Nephron progenitor cell (in vitro differentiated cells): ENCODE measurements around the gene ADCY3.

Source experiments
- DNase-seq: peaks from one replicate; pipeline ENCODE4 v3.0.0; 2021
- H3K27ac Mint-ChIP-seq: 2 replicates; pipeline ENCODE4 v1.8.0; 2021; ENCODE audit warnings: mild to moderate bottlenecking, moderate library complexity, mixed read lengths
- H3K27me3 Mint-ChIP-seq: 2 replicates; pipeline ENCODE4 v1.8.0; 2021; ENCODE audit warnings: mild to moderate bottlenecking, low read depth, mixed read lengths; ENCODE audit not compliant: poor library complexity
- H3K36me3 Mint-ChIP-seq: 2 replicates; pipeline ENCODE4 v1.8.0; 2021; ENCODE audit warnings: low read depth, mixed read lengths
- H3K4me1 Mint-ChIP-seq: 2 replicates; pipeline ENCODE4 v1.8.0; 2021; ENCODE audit warnings: mixed read lengths
- H3K4me3 Mint-ChIP-seq: 2 replicates; pipeline ENCODE4 v1.8.0; 2021; ENCODE audit warnings: mild to moderate bottlenecking, moderate library complexity, mixed read lengths
- H3K9me3 Mint-ChIP-seq: 2 replicates; pipeline ENCODE4 v1.8.0; 2021; ENCODE audit warnings: mild to moderate bottlenecking, moderate library complexity, mixed read lengths
- TF ChIP-seq, protein P1 (sequence below): fragments of 200-600 bp; sonication (generic); IDR thresholded peaks from 2 replicates; pipeline ENCODE4 v1.5.0; 2021; ENCODE audit warnings: antibody characterized with exemption

ADCY3 gene

DNA sequence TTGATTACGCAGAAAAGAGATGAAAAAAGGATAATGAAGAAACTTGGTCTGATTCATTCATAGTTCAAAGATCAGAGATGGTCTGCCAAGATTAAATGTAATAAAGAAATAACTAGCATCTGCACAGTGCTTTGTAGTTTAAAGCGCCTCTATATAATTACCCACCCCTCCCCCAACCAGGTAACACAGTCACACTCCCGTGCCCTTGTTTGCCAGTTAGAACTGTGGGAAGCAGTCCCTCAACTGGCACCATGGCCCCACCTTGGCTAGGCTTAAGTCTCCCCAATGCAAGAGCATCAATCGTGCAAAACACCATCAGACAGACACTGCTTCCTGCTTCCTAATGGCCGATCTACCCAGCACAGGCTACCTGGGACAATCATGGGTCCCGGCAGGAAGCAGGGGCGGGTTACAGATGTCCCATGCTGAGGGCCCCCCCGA lies 11.6 kb downstream of the ADCY3 start:
- TF ChIP-seq, protein P1, sequence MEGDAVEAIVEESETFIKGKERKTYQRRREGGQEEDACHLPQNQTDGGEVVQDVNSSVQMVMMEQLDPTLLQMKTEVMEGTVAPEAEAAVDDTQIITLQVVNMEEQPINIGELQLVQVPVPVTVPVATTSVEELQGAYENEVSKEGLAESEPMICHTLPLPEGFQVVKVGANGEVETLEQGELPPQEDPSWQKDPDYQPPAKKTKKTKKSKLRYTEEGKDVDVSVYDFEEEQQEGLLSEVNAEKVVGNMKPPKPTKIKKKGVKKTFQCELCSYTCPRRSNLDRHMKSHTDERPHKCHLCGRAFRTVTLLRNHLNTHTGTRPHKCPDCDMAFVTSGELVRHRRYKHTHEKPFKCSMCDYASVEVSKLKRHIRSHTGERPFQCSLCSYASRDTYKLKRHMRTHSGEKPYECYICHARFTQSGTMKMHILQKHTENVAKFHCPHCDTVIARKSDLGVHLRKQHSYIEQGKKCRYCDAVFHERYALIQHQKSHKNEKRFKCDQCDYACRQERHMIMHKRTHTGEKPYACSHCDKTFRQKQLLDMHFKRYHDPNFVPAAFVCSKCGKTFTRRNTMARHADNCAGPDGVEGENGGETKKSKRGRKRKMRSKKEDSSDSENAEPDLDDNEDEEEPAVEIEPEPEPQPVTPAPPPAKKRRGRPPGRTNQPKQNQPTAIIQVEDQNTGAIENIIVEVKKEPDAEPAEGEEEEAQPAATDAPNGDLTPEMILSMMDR, result no peak

GRCh38 chr2:24907116-24907515 lies 12.9 kb downstream of the ADCY3 start:
- Mint-ChIP-seq H3K27me3 (peaks cover 8% of the 10 kb centered on the region), H3K4me3 (no peak overlapping the region), H3K36me3 (peaks cover 66% of the 10 kb centered on the region), H3K27ac (no peak overlapping the region), H3K9me3 (peaks cover 20% of the 10 kb centered on the region), H3K4me1 (no peaks in the 10 kb centered on the region)
- TF ChIP-seq, protein P1, result no peak
- DNase-seq, result no peak

More for the DNA sequence above, 11.6 kb downstream of the ADCY3 start:
- H3K27ac Mint-ChIP-seq, result no peak overlapping the region
- peaks cover 20% of the 10 kb centered on the region for H3K9me3 Mint-ChIP-seq
- DNase-seq, result no peak
- peaks cover 9% of the 10 kb centered on the region for H3K4me1 Mint-ChIP-seq
- no peak overlapping the region for H3K4me3 Mint-ChIP-seq
- H3K36me3 Mint-ChIP-seq, result peaks cover 66% of the 10 kb centered on the region
- H3K27me3 Mint-ChIP-seq, result peaks cover 8% of the 10 kb centered on the region

DNA sequence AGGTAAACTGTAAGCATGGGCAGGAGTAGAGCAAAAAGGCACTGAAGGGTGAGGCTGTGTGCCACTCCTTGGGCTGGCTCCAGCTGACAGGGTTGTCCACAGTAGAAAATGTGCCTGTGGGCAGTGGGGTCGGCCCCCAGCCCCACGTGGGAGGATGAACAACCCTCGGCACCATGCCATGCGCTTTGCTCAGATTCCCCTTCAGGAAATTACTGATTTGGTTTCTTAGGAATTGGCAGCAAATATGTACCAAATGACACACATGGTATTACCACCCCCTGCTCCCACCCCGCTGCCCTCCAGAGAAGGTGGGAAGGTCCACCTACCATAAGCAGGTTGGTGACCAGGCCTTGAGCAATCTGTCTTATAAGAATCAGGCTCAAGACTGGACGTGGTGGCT lies 13.6 kb downstream of the ADCY3 start:
- peaks cover 66% of the 10 kb centered on the region for H3K36me3 Mint-ChIP-seq
- no peak overlapping the region for H3K4me3 Mint-ChIP-seq
- peaks cover 8% of the 10 kb centered on the region for H3K27me3 Mint-ChIP-seq
- no peaks in the 10 kb centered on the region for H3K4me1 Mint-ChIP-seq
- H3K27ac Mint-ChIP-seq, result peak overlapping the region; percentile 92
- TF ChIP-seq, protein P1, result no peak
- no peak for DNase-seq
- H3K9me3 Mint-ChIP-seq, result peaks cover 17% of the 10 kb centered on the region

- H3K36me3 Mint-ChIP-seq, result peaks cover 60% of the 10 kb centered on the region
- no peak for DNase-seq
- H3K27me3 Mint-ChIP-seq, result peaks cover 4% of the 10 kb centered on the region
- H3K9me3 Mint-ChIP-seq, result peaks cover 9% of the 10 kb centered on the region
- TF ChIP-seq, protein P1, result no peak
- no peak overlapping the region for H3K27ac Mint-ChIP-seq
- no peak overlapping the region for H3K4me3 Mint-ChIP-seq
- peaks cover 10% of the 10 kb centered on the region for H3K4me1 Mint-ChIP-seq
Measured at GRCh38 chr2:24903161-24904103, 16.6 kb downstream of the ADCY3 start.

DNA sequence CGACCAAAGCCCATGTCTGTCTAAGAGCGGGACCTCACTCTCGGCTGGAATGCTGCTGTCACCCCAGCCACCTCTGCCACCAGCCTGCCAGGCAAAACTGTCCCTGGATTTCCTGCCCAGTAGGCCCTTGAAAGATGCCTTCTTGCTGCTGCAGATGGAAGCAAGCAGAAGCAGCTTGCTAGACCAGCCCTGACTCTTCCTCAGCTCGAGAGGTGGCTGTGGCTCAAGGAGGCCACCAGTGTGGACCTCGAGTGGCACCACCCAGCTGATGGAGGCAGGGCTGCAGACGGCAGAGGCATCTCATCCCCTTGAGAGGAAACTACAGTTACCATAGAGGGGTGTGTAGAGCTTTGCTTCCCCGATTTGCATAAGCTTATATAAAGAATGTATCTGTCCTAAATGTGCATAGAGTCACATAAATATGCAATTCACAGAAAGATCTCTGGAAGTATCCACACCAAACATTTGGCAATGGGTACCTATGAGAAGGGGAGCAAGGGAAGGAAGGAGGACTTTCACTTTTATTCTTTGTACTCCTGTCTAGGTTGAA lies 20.6 kb downstream of the ADCY3 start:
- Mint-ChIP-seq H3K27ac (no peak overlapping the region), H3K9me3 (peaks cover 49% of the 10 kb centered on the region), H3K36me3 (peaks cover 85% of the 10 kb centered on the region), H3K4me3 (no peak overlapping the region), H3K4me1 (peaks cover 13% of the 10 kb centered on the region), H3K27me3 (peaks cover 8% of the 10 kb centered on the region)
- TF ChIP-seq, protein P1, result no peak
- no peak for DNase-seq
